ENCODE data around the gene SPAG16.

DNA sequence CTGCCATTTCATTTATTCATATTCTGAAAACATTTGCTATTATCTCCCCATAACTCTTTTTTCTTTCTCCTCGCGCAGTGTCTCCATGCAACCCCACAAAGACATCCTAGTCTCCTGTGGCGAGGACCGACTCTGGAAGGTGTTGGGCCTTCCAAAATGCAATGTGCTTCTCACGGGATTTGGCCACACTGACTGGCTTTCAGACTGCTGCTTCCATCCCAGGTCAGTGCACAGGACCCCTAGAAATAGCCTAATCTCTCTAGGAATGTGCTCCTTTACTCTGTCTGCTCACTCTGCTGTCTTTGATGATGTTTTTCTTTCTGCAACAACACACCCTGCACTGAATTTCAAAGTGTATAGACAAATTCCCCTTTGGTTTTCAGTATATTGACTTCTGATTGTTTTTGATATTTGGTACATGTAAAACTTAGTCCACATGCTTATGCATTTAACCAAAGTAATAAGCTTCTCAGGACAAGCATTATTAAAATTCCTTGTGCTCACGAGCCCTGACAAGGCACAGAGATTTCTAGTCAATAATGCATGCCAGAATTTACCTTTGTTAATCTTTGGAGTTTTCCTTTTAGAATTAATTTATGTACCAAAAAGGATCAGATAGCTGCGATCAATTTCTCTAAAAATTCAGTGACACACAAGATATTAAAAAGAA lies 578.3 kb downstream of the SPAG16 start:
- TF ChIP-seq, protein P1, sequence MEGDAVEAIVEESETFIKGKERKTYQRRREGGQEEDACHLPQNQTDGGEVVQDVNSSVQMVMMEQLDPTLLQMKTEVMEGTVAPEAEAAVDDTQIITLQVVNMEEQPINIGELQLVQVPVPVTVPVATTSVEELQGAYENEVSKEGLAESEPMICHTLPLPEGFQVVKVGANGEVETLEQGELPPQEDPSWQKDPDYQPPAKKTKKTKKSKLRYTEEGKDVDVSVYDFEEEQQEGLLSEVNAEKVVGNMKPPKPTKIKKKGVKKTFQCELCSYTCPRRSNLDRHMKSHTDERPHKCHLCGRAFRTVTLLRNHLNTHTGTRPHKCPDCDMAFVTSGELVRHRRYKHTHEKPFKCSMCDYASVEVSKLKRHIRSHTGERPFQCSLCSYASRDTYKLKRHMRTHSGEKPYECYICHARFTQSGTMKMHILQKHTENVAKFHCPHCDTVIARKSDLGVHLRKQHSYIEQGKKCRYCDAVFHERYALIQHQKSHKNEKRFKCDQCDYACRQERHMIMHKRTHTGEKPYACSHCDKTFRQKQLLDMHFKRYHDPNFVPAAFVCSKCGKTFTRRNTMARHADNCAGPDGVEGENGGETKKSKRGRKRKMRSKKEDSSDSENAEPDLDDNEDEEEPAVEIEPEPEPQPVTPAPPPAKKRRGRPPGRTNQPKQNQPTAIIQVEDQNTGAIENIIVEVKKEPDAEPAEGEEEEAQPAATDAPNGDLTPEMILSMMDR (IDR thresholded peaks at IDR 0.05), result no peak
- no peak for TF ChIP-seq POLR2AphosphoS5 (IDR thresholded peaks at IDR 0.05)

All from prostate gland (tissue), 2 donors.